B cell (primary cell): ENCODE results near the gene TRIM75.

Experiments
- EZH2 ChIP-seq: IDR thresholded peaks from 2 replicates; pipeline ENCODE4 v1.6.1; 2012; ENCODE audit warnings: borderline replicate concordance, low read depth, mild to moderate bottlenecking, moderate library complexity, low read length; ENCODE audit not compliant: insufficient read depth, poor library complexity, severe bottlenecking
- TF ChIP-seq, protein P1 (sequence below): fragments of 200-600 bp; IDR thresholded peaks from one replicate; pipeline ENCODE4 v1.8.0; 2022; ENCODE audit warnings: antibody characterized with exemption, mild to moderate bottlenecking

DNA sequence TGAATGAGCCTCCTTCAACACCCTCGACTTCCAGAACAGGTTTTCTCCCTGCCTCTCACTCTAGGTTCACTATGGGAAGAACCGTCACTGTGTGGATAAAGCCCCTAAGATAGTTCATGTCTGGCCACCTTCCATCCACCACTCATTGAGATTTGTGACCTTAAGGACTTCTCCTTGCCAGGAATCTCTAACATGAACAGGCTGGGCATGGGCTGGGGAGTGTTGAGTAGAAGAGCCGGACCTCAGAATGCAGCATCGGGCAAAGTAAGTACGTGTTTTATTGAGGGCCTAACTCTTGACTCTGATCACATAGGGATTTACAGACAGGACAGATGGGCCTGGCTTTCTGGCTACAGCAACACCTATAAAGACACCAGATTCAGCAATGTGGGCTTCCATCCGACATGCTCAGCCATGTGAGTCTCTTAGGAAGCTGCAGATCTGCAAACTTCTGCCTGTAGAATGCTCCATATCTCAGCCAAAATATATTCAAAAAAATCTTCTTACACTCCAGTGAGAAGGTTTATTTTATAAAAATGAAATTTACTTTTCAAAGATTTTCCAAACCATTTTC lies 48.2 kb upstream of the TRIM75 start:
- TF ChIP-seq, protein P1, sequence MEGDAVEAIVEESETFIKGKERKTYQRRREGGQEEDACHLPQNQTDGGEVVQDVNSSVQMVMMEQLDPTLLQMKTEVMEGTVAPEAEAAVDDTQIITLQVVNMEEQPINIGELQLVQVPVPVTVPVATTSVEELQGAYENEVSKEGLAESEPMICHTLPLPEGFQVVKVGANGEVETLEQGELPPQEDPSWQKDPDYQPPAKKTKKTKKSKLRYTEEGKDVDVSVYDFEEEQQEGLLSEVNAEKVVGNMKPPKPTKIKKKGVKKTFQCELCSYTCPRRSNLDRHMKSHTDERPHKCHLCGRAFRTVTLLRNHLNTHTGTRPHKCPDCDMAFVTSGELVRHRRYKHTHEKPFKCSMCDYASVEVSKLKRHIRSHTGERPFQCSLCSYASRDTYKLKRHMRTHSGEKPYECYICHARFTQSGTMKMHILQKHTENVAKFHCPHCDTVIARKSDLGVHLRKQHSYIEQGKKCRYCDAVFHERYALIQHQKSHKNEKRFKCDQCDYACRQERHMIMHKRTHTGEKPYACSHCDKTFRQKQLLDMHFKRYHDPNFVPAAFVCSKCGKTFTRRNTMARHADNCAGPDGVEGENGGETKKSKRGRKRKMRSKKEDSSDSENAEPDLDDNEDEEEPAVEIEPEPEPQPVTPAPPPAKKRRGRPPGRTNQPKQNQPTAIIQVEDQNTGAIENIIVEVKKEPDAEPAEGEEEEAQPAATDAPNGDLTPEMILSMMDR, result no peak
- no peak for TF ChIP-seq EZH2
